Kidney (tissue), 14 donors: Measurements from ENCODE around the gene SCAPER. TPM values are rescaled to one million over a fixed set of nuclear protein-coding genes. Genes with fewer than 3 reads are reported as not detected.
"Not testable (repeated sequence)": the region's sequence is repeated elsewhere in the genome, so short reads cannot be mapped to it uniquely, and the experiment has no call there.

Experiments used
- DNase-seq, 5 donors: peaks; one replicate each; pipeline ENCODE4 v3.0.0-alpha.2; 2013 to 2020
- FAIRE-seq: peaks from 2 replicates; lab custom pipeline; 2012; peaks lifted over from hg19 to GRCh38; lab: Jason Lieb, UNC
- H3K27ac ChIP-seq, 2 donors: one replicate each; pipeline ENCODE4 v1.7.0; 2013; ENCODE audit warnings: low read depth in 2 of 2, low read length in 2 of 2, inconsistent platforms in 1 of 2
- H3K27me3 ChIP-seq: one replicate; pipeline ENCODE4 v1.7.1; 2013; ENCODE audit warnings: low read length, inconsistent platforms; ENCODE audit not compliant: control insufficient read depth, insufficient read depth
- H3K36me3 ChIP-seq, 3 donors: one replicate each; pipeline versions ENCODE4 v1.7.0 to v1.7.1; 2013; ENCODE audit warnings: low read length in 3 of 3, control low read depth in 1 of 3, inconsistent platforms in 1 of 3; ENCODE audit not compliant: insufficient read depth in 3 of 3, control insufficient read depth in 2 of 3
- H3K4me1 ChIP-seq, 3 donors: one replicate each; pipeline versions ENCODE4 v1.7.0 to v1.7.1; 2013; ENCODE audit warnings: low read length in 3 of 3, inconsistent platforms in 1 of 3, low read depth in 1 of 3; ENCODE audit not compliant: control insufficient read depth in 2 of 3, insufficient read depth in 2 of 3
- H3K4me3 ChIP-seq, 3 donors: one replicate each; pipeline versions ENCODE4 v1.7.0 to v1.8.1; 2013; ENCODE audit warnings: low read length in 3 of 3, control low read depth in 1 of 3, inconsistent platforms in 1 of 3
- H3K9ac ChIP-seq, 3 donors: one replicate each; pipeline versions ENCODE4 v1.7.0 to v1.7.1; 2013; ENCODE audit warnings: low read length in 3 of 3, control low read depth in 1 of 3, inconsistent platforms in 1 of 3
- H3K9me3 ChIP-seq, 3 donors: one replicate each; pipeline versions ENCODE4 v1.7.0 to v1.7.1; 2013; ENCODE audit warnings: low read length in 3 of 3, control low read depth in 1 of 3, inconsistent platforms in 1 of 3; ENCODE audit not compliant: control insufficient read depth in 2 of 3, insufficient read depth in 1 of 3
- CTCF ChIP-seq: IDR thresholded peaks from 3 replicates; pipeline ENCODE4 v1.5.1; 2012; ENCODE audit warnings: mild to moderate bottlenecking, moderate library complexity, borderline replicate concordance; ENCODE audit not compliant: insufficient read depth; ENCODE audit errors: extremely low read depth
- intact Hi-C: fragments of 100-400 bp; cut with DNase I; formaldehyde crosslinking; loops from one replicate; pipeline ENCODE4 v1.11.1; 2022
- polyA plus RNA-seq: library from polyadenylated mRNA; stranded (reverse); fragments of 350-450 nt; fragmentation: Illumina TruSeq; extraction: RNeasy Lipid Tissue Mini Kit (QIAGEN cat#74804); gene quantifications from one replicate; pipeline ENCODE4 v1.2.3, GENCODE V29; 2014; ENCODE audit warnings: low read depth, low replicate concordance; ENCODE audit not compliant: insufficient read depth
- total RNA-seq: library from RNA; stranded (reverse); fragmentation: NEBNext Ultra II Directional; extraction: Animal tissue kit (Norgen Biotek cat#: 25700); gene quantifications from one replicate; pipeline ENCODE4 v1.2.1, GENCODE V29; 2021
- donor health status: control.
- donor health status: control.
- donor health status: control.
- donor health status: control.
- donor health status: control.
- donor health status: DM: yes; HTN: yes; CAD: no.
- donor health status: Normal renal cell carcinoma (clear cell type).

The SCAPER gene
- total and polyA plus RNA-seq, 2 donors from 2014 or later, result 11.6 to 39.4 TPM

- Histone ChIP-seq H3K9me3 (no peaks in the 10 kb centered on the region), H3K27me3 (no peaks in the 10 kb centered on the region), H3K36me3 (peaks cover 0 to 1% (median 0%) of the 10 kb centered on the region in 3 donors), H3K27ac (no peak overlapping the region), H3K9ac (no peak overlapping the region), H3K4me3 (no peak overlapping the region), H3K4me1 (no peaks in the 10 kb centered on the region)
- no peak for TF ChIP-seq CTCF
- DNase-seq (no peak), FAIRE-seq (no peak)
- intact Hi-C loops, result no loop called here
These were observed 152.6 kb downstream of the SCAPER start for GRCh38 chr15:76752549-76752948.

GRCh38 chr15:76737573-76737972 is 167.6 kb downstream of the SCAPER start:
- no peak overlapping the region for H3K4me3 ChIP-seq
- H3K27me3 ChIP-seq, result no peaks in the 10 kb centered on the region
- no peak overlapping the region for H3K27ac ChIP-seq
- no peak for FAIRE-seq
- no peak for TF ChIP-seq CTCF
- H3K9ac ChIP-seq, result no peak overlapping the region
- H3K36me3 ChIP-seq, result peaks cover 0 to 7% (median 5%) of the 10 kb centered on the region in 3 donors
- H3K9me3 ChIP-seq, result no peaks in the 10 kb centered on the region
- DNase-seq, result no peak
- intact Hi-C loops, result no loop called here
- H3K4me1 ChIP-seq, result no peaks in the 10 kb centered on the region

GRCh38 chr15:76732321-76732720 is 172.8 kb downstream of the SCAPER start:
- H3K4me1 ChIP-seq, H3K36me3 ChIP-seq, DNase-seq, H3K4me3 ChIP-seq, H3K9me3 ChIP-seq, H3K27me3 ChIP-seq, H3K27ac ChIP-seq, FAIRE-seq, H3K9ac ChIP-seq, intact Hi-C loops: not testable (repeated sequence)

GRCh38 chr15:76730262-76730661 is 174.9 kb downstream of the SCAPER start:
- H3K4me3 ChIP-seq, result no peak overlapping the region
- H3K4me1 ChIP-seq, result peaks cover 0 to 4% (median 0%) of the 10 kb centered on the region in 3 donors
- no peak overlapping the region for H3K9ac ChIP-seq
- intact Hi-C loops, result no loop called here
- no peak for TF ChIP-seq CTCF
- peak; percentile 55 for FAIRE-seq
- no peak overlapping the region for H3K27ac ChIP-seq
- no peaks in the 10 kb centered on the region for H3K27me3 ChIP-seq
- peaks cover 0 to 7% (median 0%) of the 10 kb centered on the region in 3 donors for H3K36me3 ChIP-seq
- DNase-seq, result no peak
- no peaks in the 10 kb centered on the region for H3K9me3 ChIP-seq
